ENCODE results near the gene CTCFL. TPM values are rescaled to one million over a fixed set of nuclear protein-coding genes. Genes with fewer than 3 reads are reported as not detected.
"Not testable (repeated sequence)": the region's sequence is repeated elsewhere in the genome, so short reads cannot be mapped to it uniquely, and the experiment has no call there.

CTCFL gene
- total RNA-seq, 2 donors from 2014 or later: 10.8 TPM; not detected in 1

DNA sequence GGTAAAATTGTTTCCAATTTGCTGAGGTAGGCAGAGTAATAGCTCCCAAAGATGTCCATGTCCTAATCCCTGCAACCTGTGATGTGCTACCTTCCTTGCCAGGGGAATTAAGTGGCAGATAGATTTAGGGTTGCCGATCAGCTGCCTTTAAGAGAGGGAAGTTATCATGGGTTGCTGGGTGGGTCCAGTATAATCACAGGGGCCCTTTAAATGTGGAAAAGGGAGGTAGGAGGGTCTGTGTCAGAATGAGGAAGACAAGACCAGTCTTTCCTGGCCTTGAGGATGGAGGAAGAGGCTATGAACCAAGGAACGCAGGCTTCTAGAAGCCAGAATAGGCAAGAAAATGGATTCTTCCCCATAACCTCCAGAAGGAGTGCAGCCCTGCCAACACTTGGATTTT is 50.7 kb downstream of the CTCFL start:
- no peaks in the 10 kb centered on the region for H3K4me1 ChIP-seq (replicated peaks)
- H3K4me3 ChIP-seq: no peak overlapping the region
- WGBS: 86% methylated on average over 2 of the region's 2 CpGs
- H3K9me3 ChIP-seq: no peaks in the 10 kb centered on the region
- no peak for DNase-seq (ENCODE audit: low spot score)
- intact Hi-C loops (cut with DNase I): no loop called here
- H3K36me3 ChIP-seq: no peaks in the 10 kb centered on the region
- TF ChIP-seq POLR2A (IDR thresholded peaks at IDR 0.05) (no peak), POLR2AphosphoS5 (IDR thresholded peaks at IDR 0.05) (no peak)
- TF ChIP-seq, protein P1, sequence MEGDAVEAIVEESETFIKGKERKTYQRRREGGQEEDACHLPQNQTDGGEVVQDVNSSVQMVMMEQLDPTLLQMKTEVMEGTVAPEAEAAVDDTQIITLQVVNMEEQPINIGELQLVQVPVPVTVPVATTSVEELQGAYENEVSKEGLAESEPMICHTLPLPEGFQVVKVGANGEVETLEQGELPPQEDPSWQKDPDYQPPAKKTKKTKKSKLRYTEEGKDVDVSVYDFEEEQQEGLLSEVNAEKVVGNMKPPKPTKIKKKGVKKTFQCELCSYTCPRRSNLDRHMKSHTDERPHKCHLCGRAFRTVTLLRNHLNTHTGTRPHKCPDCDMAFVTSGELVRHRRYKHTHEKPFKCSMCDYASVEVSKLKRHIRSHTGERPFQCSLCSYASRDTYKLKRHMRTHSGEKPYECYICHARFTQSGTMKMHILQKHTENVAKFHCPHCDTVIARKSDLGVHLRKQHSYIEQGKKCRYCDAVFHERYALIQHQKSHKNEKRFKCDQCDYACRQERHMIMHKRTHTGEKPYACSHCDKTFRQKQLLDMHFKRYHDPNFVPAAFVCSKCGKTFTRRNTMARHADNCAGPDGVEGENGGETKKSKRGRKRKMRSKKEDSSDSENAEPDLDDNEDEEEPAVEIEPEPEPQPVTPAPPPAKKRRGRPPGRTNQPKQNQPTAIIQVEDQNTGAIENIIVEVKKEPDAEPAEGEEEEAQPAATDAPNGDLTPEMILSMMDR (IDR thresholded peaks at IDR 0.05): no peak
- H3K27ac ChIP-seq: no peak overlapping the region
- no peaks in the 10 kb centered on the region for H3K27me3 ChIP-seq (replicated peaks; ENCODE audit: insufficient read depth)

DNA sequence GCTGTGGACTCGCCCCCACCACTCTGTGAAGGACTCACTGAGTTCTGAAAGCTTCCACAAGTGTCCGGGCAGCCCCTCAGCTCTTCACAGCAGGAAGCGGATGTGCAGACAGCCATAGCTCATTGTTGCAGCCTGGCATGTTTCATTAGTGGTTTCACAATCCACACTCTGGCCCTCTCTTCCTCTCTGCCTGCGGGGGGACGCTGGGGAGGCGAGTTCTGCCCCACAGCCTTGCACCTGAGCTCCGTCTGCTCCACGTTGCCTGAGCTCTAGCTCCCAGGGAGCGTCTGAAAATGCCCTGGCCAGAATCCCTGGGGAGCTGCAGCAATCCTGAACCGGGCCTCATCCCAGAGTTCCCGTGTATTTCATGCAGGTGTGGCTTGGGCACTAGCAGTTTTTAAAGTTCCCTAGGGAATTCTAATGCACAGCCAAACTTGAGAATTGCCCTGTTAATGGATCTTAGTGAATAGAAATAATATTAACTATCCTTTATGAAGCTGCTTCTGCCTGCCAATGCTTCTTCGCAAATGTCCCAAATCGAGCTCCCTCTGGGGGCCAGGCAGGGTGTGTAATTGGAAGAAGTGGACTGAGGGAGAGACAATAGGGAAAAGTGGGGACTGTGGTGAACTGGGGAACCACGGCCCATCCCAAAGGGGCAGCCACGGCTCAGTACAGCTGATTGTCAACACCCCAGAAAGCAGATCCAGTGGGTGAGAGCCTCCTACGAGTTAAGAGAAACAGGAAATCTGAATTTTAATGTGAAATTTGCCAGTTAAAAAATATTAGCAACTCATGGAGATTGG is 51.5 kb downstream of the CTCFL start:
- WGBS: 44% methylated on average over 16 of the region's 16 CpGs
- intact Hi-C loops (cut with DNase I): no loop called here
- Histone ChIP-seq H3K9me3 (no peaks in the 10 kb centered on the region), H3K27ac (no peak overlapping the region), H3K4me3 (no peak overlapping the region), H3K4me1 (replicated peaks) (no peaks in the 10 kb centered on the region), H3K27me3 (replicated peaks; ENCODE audit: insufficient read depth) (no peaks in the 10 kb centered on the region), H3K36me3 (no peaks in the 10 kb centered on the region)
- TF ChIP-seq, protein P1 (IDR thresholded peaks at IDR 0.05): peak in 1 of 4 experiments; percentile 12
- TF ChIP-seq POLR2AphosphoS5 (IDR thresholded peaks at IDR 0.05): no peak
- no peak for DNase-seq (ENCODE audit: low spot score)

DNA sequence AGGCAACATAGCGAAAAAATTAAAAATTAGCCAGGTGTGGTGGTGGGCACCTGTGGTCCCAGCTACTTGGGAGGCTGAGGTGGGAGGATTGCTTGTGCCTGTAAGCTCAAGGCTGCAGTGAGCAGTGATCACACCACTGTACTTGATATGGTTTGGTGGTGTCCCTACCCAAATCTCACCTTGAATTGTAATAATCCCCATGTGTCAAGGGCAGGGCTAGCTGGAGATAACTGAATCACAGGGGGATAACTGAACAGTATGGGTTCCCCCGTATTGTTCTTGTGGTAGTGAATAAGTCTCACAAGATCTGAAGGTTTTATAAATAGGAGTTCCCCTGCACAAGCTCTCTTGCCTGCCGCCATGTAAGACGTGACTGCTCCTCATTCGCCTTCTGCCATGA is 52.5 kb downstream of the CTCFL start:
- DNase-seq (ENCODE audit: low spot score); H3K27me3 ChIP-seq (replicated peaks; ENCODE audit: insufficient read depth); H3K36me3 ChIP-seq; H3K9me3 ChIP-seq; intact Hi-C loops (cut with DNase I); H3K27ac ChIP-seq; H3K4me1 ChIP-seq (replicated peaks); H3K4me3 ChIP-seq: not testable (repeated sequence)
- WGBS: 94% methylated on average over 5 of the region's 5 CpGs

DNA sequence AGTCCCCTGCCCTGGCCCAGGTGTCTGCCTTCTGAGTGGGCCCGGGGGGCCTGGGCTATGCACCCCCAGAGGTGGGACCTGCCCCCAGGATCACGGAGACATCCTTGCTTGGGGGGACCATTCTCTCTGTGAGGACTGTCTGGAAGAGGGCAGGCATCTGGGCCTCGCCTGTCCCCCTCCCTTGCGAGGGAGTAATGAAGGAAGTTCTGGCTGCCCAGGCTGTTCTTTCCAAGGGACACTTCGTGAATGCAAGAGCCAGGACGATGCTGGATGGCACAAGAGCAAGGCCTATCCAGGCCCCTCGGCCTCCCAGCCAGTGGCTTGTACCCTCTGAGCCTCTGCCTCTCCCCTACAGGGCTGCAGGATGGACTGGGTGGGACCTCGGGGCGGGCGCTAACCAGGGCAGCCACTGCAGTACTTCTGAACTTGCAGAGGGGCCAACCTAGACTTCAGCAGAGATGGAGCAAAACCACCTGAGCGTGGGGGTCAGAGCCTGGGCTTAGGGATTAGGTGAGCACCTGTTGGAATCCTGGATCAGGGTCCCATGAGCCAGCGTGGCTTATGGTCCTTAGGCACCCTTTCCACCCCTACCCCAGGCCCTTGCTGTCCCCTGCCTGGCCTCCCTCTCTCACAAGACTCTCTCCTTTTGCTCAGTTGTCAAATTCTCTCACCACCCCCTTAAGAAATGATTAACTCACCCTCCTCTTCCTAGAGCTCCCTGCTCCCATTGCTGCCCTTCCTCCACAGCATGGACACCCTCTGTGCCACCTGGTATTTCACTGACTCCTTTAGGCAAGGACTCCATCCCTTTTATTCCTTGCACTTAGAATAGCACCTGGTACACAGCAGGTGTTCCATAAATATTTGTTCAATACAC is 53.2 kb downstream of the CTCFL start:
- Histone ChIP-seq H3K36me3 (no peaks in the 10 kb centered on the region), H3K4me1 (replicated peaks) (no peaks in the 10 kb centered on the region), H3K27me3 (replicated peaks; ENCODE audit: insufficient read depth) (no peaks in the 10 kb centered on the region), H3K9me3 (no peaks in the 10 kb centered on the region), H3K4me3 (no peak overlapping the region), H3K27ac (no peak overlapping the region)
- 67% methylated on average over 11 of the region's 12 CpGs for WGBS
- intact Hi-C loops (cut with DNase I): no loop called here
- DNase-seq (ENCODE audit: low spot score): no peak
- TF ChIP-seq, protein P1 (IDR thresholded peaks at IDR 0.05): no peak
- TF ChIP-seq POLR2AphosphoS5 (IDR thresholded peaks at IDR 0.05) (no peak), POLR2A (IDR thresholded peaks at IDR 0.05) (no peak)

DNA sequence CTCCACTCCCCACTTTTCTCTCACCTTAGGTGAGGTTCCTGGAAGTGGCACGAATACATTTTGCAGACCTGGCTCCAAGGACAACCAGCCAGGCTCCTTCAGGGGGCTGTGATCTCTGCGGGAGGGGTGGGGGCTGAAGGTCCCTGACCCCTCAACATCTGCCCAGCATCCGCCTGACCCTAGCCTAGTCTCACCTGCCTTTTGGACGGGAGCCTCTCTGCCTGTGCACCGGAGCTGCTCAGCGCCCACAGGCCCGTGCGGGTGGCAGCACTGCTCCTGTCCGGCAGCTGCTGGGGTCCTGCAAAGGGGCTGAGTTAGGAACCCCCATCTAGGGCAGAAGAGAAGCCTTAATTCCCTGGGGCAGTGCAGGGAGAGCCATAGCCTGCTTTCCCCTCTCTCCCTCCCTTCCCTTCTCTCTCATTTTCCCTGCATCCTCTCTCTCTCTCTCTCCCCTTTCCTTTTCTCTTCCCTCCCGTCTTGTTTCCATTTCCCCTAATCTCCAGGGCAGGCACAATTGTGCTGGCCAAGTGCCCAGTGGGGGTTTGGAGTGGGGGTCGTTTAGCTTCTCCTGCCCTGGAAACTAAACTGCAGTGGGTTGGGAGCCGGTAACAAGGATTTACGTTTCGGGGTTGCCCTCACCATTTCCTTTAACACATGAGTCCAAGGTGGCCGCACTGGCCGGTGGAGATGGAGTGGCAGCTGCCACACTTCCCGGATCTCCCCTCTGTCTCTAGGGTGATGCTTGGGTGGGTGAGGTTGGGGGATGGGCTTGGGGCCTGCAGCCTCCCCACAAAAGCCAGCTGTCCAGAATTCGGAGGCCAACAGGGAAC is 54.1 kb downstream of the CTCFL start:
- TF ChIP-seq POLR2AphosphoS5 (IDR thresholded peaks at IDR 0.05) (no peak), POLR2A (IDR thresholded peaks at IDR 0.05) (no peak)
- TF ChIP-seq, protein P1 (IDR thresholded peaks at IDR 0.05): no peak
- intact Hi-C loops (cut with DNase I): no loop called here
- no peak overlapping the region for H3K27ac ChIP-seq
- no peaks in the 10 kb centered on the region for H3K36me3 ChIP-seq
- H3K9me3 ChIP-seq: no peaks in the 10 kb centered on the region
- no peak for DNase-seq (ENCODE audit: low spot score)
- no peak overlapping the region for H3K4me3 ChIP-seq
- 77% methylated on average over 18 of the region's 18 CpGs for WGBS
- no peaks in the 10 kb centered on the region for H3K4me1 ChIP-seq (replicated peaks)
- no peaks in the 10 kb centered on the region for H3K27me3 ChIP-seq (replicated peaks; ENCODE audit: insufficient read depth)
